HG02759 (cell line): ENCODE measurements around the gene KIF21A.

Experiments
- ATAC-seq: cut with Tn5 transposase; IDR thresholded peaks from one replicate; pipeline ENCODE4 v1.9.1; 2021; ENCODE audit warnings: mild to moderate bottlenecking, moderate library complexity; ENCODE audit not compliant: unreplicated experiment

KIF21A gene

DNA sequence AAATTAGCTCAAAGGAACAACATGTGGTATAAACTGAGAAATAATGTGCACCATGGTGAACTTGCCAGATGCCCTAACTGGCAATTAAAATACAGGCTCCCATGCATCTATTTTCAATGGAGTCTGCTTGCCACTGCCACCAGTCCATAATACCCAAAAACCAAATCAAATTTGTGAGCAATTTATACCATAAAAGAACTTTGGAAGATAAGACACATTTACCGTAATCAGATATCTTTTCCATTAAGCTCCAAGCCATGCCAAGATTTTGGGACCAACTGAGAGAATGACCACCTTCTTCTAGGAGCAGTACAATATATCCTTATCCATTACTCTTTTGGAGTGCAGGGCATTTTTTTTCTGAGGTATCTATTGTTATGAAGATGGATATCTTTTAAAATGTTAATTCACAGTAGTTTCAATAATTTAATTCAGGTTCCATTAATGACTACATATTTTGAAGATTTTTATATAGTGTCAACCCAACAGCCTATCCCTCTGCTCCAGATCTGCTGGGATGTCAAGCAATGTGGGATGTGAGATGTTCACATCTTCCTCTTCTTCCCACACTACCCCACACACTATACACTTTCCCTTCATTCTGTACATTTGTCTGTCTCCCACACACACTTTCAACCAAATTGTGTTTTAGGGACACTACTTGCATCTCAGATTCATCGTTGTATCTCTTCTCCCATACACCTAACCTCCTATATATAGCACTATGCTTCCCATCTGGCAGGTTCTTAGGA is 53.3 kb downstream of the KIF21A start:
- no peak for ATAC-seq

- ATAC-seq, result no peak
Observed at GRCh38 chr12:39386335-39386734, 56.6 kb downstream of the KIF21A start.

- ATAC-seq, result no peak
Observed at GRCh38 chr12:39383114-39383513, 59.8 kb downstream of the KIF21A start.

DNA sequence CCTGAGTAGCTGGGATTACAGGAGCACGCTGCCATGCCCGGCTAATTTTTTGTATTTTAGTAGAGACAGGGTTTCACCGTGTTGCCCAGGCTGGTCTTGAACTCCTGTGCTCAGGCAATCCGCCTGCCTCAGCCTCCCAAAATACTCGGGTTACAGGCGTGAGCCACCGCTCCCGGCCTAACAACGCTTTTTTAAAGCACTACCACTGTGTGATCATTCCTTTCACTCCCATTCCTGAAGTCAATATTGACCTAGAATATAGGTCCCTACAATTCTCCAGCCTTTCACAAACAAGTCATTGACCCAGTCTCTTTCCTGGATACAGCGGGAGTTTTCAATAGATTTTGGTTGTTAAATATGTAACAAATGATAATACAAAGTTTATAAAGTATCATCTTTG is 62.8 kb downstream of the KIF21A start:
- ATAC-seq, result no peak

- ATAC-seq, result no peak
Observed at GRCh38 chr12:39378341-39378740, 64.6 kb downstream of the KIF21A start.

DNA sequence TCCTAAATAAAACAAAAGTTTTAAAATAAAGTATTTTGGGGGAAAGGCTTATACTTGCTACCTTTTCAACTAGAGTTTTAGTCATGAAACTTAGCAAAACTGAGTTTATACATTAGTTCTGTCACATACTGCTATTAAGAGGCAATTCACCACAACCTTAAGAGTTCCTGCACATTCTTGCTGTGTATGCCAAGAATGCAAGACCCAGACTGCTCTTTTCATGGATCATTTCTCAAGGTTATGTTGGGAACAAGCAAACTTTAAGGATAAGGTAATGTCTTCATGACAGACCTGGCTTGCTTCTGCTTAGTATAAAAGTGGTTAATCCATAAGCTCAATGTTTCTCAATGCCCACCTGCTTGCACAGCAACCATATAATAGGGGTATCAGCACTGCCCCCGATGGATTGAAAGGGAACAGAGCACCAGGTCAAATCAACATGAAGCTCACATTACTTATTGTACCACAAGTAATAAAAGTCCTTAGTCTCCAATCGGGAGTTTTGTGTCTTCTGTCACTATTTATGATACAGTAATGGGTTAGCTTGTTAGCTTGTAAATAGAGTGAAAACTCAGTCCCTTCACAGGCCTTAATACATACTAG is 67.6 kb downstream of the KIF21A start:
- no peak for ATAC-seq

- peak; percentile 85 for ATAC-seq
Observed at GRCh38 chr12:39372929-39373328, 70.0 kb downstream of the KIF21A start.

- no peak for ATAC-seq
Observed at GRCh38 chr12:39372204-39372925, 70.6 kb downstream of the KIF21A start.

- ATAC-seq, result no peak
Observed at GRCh38 chr12:39369756-39370155, 73.2 kb downstream of the KIF21A start.

- no peak for ATAC-seq
Observed at GRCh38 chr12:39368891-39369290, 74.0 kb downstream of the KIF21A start.

GRCh38 chr12:39368096-39368495 is 74.8 kb downstream of the KIF21A start:
- no peak for ATAC-seq

GRCh38 chr12:39367494-39367893 is 75.4 kb downstream of the KIF21A start:
- no peak for ATAC-seq

DNA sequence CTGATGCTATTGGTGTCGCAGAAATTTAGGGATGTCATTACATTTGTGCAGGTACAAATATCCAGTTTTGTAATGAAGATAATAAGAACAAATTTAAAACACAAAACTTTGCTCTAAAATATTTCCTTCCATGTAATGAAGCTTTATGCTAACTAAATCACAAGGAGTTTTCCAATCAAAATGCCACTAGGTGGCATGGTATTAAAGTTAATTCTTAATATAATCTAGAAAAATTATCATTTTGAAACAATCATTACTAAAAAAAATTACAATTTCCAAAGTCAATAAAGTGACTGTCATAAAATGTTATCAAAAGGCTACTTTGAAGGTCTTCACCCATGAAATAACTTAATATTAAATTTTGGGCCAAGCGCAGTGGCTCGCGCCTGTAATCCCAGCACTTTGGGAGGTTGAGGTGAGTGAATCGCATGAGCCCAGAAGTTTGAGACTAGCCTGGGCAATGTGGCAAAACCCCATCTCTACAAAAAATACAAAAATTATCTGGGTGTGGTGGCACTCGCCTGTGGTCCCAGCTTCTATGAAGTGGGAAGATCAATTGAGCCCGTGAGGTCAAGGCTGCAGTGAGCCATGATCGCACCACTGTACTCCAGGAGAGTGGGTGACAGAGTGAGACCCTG is 77.4 kb downstream of the KIF21A start:
- no peak for ATAC-seq

- no peak for ATAC-seq
Observed at GRCh38 chr12:39364196-39364595, 78.7 kb downstream of the KIF21A start.

- no peak for ATAC-seq
Observed at GRCh38 chr12:39359645-39360044, 83.3 kb downstream of the KIF21A start.

DNA sequence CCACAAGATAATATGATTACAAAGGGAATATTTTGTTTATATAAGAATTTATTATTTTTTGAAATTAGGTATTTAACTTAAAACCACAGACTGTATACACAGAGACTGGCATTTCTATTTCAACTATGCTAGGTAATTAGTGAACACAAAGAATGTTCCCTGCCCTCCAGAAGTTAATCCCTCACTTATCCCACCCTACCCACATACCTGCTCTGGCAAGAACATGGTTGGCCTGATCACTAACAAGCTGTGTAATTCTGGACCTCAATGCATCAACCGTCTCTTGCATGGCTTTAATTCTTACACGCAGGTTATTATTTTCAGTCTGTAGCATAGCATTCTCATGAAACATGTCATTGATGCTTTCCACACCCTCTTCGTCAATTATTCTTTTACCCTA is 85.9 kb downstream of the KIF21A start:
- ATAC-seq, result no peak

- ATAC-seq, result no peak
Observed at GRCh38 chr12:39355841-39356240, 87.1 kb downstream of the KIF21A start.

DNA sequence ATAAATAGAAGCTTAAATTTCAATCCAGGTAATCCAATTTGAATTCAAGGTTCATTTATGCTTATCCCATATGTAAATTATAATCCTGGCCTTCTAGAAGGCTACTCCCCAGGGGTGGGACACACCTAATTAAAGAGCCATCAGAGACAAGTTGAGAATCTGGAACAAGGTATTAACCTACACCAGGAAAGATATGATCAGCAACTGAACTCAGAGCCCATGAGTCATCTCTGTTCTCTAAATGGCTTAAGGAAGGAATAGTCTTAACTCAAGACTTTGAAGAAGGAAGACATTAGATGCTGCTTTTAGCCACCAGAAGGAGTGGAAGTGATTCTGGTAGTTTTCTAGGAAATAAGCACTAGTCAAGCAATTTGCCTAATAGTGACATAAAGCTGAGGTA is 88.0 kb downstream of the KIF21A start:
- no peak for ATAC-seq

GRCh38 chr12:39352471-39353017 is 90.4 kb downstream of the KIF21A start:
- no peak for ATAC-seq

DNA sequence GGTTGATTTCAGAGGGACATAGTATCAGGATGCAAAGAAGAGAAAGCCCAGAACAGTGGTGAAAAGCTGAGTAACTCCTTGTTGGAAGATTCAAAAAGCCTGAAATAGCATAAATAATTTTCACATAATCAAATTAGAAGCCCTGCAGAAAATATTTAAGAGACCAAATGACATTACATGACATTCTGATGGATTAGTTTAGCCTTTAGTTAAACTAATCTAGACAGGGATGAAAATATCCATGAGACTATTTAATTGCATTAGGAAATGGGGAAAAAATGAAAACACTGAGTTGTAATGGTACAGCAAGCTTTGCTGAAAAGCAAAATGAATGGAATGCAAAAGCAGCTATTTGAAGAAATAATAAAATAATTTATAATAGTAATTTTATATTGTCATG is 91.8 kb downstream of the KIF21A start:
- no peak for ATAC-seq

DNA sequence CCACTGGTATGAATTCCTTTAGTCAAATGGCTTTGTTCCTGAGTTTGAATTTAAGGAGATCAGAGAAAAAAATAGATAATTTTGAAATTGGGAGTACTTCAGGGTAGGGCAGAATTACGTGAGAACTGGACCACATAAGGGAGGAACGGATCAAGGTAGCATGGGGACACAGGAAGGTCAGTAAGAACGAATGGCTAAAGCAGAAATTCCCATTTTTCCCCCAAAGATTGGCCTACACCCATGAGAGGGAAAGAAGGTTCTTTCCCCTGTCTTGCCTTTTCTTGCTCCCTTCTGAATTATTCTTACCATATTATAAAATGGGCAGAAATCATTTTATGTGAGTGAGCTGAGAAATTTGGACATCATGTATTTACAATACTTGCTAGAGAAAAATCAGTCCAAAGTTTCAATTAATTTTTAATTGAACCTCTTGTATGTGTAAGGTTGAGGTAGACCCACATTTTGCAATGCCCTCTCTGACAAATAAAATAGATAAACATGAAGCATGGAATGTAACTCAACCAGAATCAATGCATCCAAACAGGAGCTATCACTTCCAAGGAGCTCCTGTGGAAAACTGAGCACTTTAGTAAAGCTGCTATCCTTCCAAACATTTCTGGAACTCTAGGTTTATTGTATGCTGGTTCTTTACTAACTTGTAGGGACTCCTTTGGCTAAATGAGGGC is 93.8 kb downstream of the KIF21A start:
- no peak for ATAC-seq
